Left lung (tissue), 10 donors: Measurements from ENCODE around the gene ELMOD2. TPM values are rescaled to one million over a fixed set of nuclear protein-coding genes. Genes with fewer than 3 reads are reported as not detected.

Experiments
- ATAC-seq: fragments of 200-7000 bp; cut with Tn5 transposase; one replicate; pipeline ENCODE4 v1.9.1; 2020; ENCODE audit warnings: moderate library complexity
- DNase-seq, 4 donors: peaks; one replicate each; pipeline ENCODE4 v3.0.0-alpha.2; 2013 to 2020
- H3K27ac ChIP-seq, 2 donors: fragments of 200-600 bp; sonication (generic) in 1 of 2; one replicate each; pipeline versions ENCODE4 v1.5.0 to v1.8.0; 2020 to 2021
- H3K27me3 ChIP-seq, 2 donors: fragments of 200-600 bp; sonication (generic) in 1 of 2; one replicate each; pipeline versions ENCODE4 v1.5.0 to v1.8.0; 2020 to 2021
- H3K36me3 ChIP-seq, 2 donors: fragments of 200-600 bp; sonication (generic) in 1 of 2; one replicate each; pipeline versions ENCODE4 v1.5.0 to v1.8.0; 2020 to 2021
- H3K4me1 ChIP-seq, 2 donors: fragments of 200-600 bp; one replicate each; pipeline ENCODE4 v1.8.0; 2021
- H3K4me3 ChIP-seq, 2 donors: fragments of 200-600 bp; sonication (generic) in 1 of 2; one replicate each; pipeline versions ENCODE4 v1.5.0 to v1.8.0; 2020 to 2021; ENCODE audit warnings: mild to moderate bottlenecking in 1 of 2
- H3K9me3 ChIP-seq, 2 donors: fragments of 200-600 bp; sonication (generic) in 1 of 2; one replicate each; pipeline versions ENCODE4 v1.5.0 to v1.8.0; 2020 to 2021
- intact Hi-C, 2 donors: fragments of 100-400 bp; cut with DNase I; formaldehyde crosslinking; loops; one replicate each; pipeline versions ENCODE4 v1.11.2 to v1.14.2; 2022
- polyA plus RNA-seq, 6 donors: library from polyadenylated mRNA; unstranded; fragments of 120-200 nt; gene quantifications; one replicate each; pipeline ENCODE4 v1.2.1, GENCODE V29; 2013; ENCODE audit not compliant: insufficient read length in 6 of 6
- total RNA-seq, 2 donors: library from RNA; stranded (reverse); fragmentation: NEBNext Ultra II Directional; extraction: Animal tissue kit (Norgen Biotek cat#: 25700); gene quantifications; one replicate each; pipeline ENCODE4 v1.2.1, GENCODE V29; 2021
- TF ChIP-seq, protein P1 (sequence below), 2 donors: fragments of 200-600 bp; sonication (generic) in 1 of 2; IDR thresholded peaks; one replicate each; pipeline versions ENCODE4 v1.5.0 to v1.8.0; 2021; ENCODE audit warnings: antibody characterized with exemption in 2 of 2
- donor health status: DM: no; HTN: yes; CAD: no.
- donor health status: DM: no; HTN: no; CAD: no.

ELMOD2 gene
- total and polyA plus RNA-seq, 8 donors: 26.2 to 48.5 (median 44.6) TPM

DNA sequence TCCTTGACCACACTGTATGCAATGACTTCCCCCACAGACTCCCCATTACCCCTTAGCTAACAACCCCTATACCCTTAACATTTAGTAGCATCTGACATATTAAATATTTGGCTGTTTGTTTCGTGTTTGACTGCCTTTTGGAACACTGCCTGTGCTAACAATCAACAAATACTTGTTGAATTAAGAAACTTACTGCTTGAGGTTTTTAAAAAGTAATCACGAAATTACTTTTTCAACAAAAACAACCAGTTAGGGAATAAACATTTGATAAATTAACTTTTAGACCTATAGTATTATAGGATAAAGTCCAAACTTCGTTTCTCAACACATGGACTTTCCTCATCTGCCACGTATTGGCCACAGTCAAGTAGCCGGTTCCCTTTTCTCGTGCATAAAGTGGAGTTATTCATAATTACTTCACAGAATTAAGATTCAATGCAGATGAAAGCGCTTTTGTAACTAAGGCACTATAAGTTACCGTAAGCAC is 555 bp upstream of the ELMOD2 start:
- Histone ChIP-seq H3K9me3 (no peaks in the 10 kb centered on the region), H3K4me1 (peaks cover 0 to 22% of the 10 kb centered on the region in 2 donors), H3K36me3 (peaks cover 0 to 9% of the 10 kb centered on the region in 2 donors), H3K4me3 (peak overlapping the region; percentile 66 to 98), H3K27me3 (no peaks in the 10 kb centered on the region), H3K27ac (peak overlapping the region in 1 of 2 donors; percentile 81)
- DNase-seq (no peak), ATAC-seq (no peak)
- TF ChIP-seq, protein P1, sequence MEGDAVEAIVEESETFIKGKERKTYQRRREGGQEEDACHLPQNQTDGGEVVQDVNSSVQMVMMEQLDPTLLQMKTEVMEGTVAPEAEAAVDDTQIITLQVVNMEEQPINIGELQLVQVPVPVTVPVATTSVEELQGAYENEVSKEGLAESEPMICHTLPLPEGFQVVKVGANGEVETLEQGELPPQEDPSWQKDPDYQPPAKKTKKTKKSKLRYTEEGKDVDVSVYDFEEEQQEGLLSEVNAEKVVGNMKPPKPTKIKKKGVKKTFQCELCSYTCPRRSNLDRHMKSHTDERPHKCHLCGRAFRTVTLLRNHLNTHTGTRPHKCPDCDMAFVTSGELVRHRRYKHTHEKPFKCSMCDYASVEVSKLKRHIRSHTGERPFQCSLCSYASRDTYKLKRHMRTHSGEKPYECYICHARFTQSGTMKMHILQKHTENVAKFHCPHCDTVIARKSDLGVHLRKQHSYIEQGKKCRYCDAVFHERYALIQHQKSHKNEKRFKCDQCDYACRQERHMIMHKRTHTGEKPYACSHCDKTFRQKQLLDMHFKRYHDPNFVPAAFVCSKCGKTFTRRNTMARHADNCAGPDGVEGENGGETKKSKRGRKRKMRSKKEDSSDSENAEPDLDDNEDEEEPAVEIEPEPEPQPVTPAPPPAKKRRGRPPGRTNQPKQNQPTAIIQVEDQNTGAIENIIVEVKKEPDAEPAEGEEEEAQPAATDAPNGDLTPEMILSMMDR (IDR thresholded peaks at IDR 0.05): no peak
- intact Hi-C loops: no loop called here

DNA sequence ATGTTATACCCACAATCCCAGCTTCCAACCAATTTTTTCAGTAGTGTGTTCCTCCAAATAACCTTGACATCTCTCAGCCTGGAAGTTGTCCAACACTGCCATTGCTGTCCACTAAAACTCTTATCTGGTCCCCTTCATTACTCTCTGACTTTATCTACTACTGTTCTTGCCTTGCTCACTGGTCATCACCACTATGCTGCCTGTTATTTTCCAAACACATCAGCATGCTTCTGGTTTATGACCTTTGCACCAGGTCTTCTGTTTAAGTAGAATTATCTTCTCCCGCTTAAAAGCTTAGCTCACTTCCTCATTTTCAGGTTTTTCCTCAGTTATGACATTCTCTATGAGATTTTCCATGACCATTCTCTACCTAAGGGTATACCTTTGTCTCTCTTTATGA is 5.5 kb downstream of the ELMOD2 start:
- Histone ChIP-seq H3K27ac (no peak overlapping the region), H3K4me1 (peaks cover 0 to 15% of the 10 kb centered on the region in 2 donors), H3K27me3 (no peaks in the 10 kb centered on the region), H3K9me3 (no peaks in the 10 kb centered on the region), H3K4me3 (no peak overlapping the region), H3K36me3 (peaks cover 0 to 9% of the 10 kb centered on the region in 2 donors)
- intact Hi-C loops: no loop called here
- ATAC-seq: no peak
- TF ChIP-seq, protein P1 (IDR thresholded peaks at IDR 0.05): no peak
- DNase-seq: no peak

DNA sequence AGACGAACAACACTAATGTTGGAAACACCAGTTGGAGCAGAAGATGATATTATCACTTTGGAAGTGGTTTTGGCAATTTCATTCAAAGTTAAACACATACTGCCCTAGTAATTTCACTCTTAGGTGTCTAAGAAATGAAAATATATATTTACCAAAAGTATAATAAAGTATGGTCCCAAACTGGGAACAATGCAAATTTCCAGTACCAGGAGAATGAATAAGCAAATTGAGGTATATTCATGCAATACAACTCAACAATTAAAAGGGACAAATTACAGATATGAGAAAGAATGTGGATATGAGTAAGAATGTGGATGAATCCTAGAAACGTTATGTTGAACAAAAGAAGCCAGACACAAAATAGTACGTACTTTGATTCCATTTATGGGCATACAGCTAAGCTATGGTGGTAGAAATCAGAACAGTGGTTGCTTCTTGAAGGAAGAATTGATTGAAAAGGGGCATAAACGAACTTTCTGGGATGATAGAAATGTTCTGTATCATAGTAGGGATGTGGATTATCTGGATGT is 10.0 kb downstream of the ELMOD2 start:
- intact Hi-C loops: no loop called here
- no peak overlapping the region for H3K27ac ChIP-seq
- H3K4me3 ChIP-seq: no peak overlapping the region
- no peak for DNase-seq
- no peaks in the 10 kb centered on the region for H3K4me1 ChIP-seq
- H3K9me3 ChIP-seq: no peaks in the 10 kb centered on the region
- ATAC-seq: no peak
- H3K36me3 ChIP-seq: peaks cover 0 to 31% of the 10 kb centered on the region in 2 donors
- TF ChIP-seq, protein P1 (IDR thresholded peaks at IDR 0.05): no peak
- no peaks in the 10 kb centered on the region for H3K27me3 ChIP-seq

DNA sequence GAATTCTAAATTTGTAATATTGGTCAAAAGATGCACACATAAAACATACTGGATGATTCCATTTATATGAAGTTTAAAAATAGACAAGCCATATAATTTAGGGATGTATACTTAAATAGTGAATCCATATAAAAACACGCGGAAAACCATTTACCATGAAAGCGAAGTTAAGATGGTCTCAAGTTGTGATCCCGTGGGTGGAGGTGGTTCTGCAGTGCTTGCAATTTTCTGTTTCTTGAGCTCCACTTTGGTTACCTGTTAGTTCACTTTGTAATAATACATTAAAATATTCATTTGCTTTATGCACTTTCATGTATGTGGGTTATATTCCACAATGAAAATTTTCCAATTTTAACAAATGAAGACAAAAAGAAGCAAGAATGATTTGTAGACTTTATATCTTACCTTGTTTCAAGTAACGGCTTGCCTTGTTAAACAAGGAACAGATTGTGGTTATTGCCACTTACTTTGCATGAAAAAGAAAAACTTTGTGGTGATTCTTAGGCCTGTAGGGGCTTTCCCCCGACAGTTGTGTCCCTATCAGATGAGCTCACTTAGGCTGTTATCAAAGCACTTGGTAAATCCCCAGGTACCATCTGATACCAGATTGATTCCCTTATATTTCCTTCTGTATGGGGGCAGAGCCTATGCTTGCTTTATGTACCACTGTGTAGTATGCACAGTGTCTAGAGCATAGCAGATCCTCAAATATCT is 32.6 kb downstream of the ELMOD2 start:
- no peaks in the 10 kb centered on the region for H3K27me3 ChIP-seq
- DNase-seq: no peak
- TF ChIP-seq, protein P1 (IDR thresholded peaks at IDR 0.05): no peak
- ATAC-seq: no peak
- intact Hi-C loops: no loop called here
- H3K4me3 ChIP-seq: no peak overlapping the region
- no peaks in the 10 kb centered on the region for H3K4me1 ChIP-seq
- no peak overlapping the region for H3K27ac ChIP-seq
- H3K9me3 ChIP-seq: no peaks in the 10 kb centered on the region
- peaks cover 0 to 3% of the 10 kb centered on the region in 2 donors for H3K36me3 ChIP-seq

DNA sequence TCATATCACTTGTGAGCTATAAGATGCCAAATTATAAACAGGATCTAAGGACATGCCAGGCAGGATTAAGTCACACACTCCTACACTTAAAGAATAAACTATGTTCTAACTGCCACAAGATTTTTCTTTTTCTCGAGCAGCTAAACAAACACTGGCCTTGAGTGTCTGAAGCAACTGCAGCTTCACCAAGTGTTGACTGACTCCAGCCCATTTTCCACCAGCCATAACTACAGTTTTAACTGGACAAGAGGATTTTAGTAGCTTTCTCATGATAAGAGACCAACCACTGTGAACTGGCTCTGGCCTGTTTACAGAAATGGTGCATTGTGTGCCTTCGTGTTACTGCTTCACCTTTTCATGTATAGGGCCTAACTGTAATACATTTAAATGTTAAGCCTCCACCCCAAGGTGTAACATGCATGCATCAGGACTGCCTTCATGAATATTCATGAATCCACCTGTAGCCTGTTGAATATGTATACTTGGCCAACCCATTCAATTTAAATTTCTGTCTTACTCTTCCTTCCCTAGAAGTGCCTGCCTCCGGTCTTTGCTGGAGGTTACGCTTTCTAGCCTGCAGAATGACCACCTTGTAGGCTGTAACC is 34.0 kb downstream of the ELMOD2 start:
- Histone ChIP-seq H3K4me1 (no peaks in the 10 kb centered on the region), H3K27me3 (no peaks in the 10 kb centered on the region), H3K4me3 (no peak overlapping the region), H3K36me3 (peaks cover 0 to 2% of the 10 kb centered on the region in 2 donors), H3K27ac (no peak overlapping the region), H3K9me3 (no peaks in the 10 kb centered on the region)
- ATAC-seq (peak; percentile 78), DNase-seq (no peak)
- intact Hi-C loops: no loop called here
- TF ChIP-seq, protein P1 (IDR thresholded peaks at IDR 0.05): no peak
